ENCODE measurements around the gene SNAP29. TPM values are rescaled to one million over a fixed set of nuclear protein-coding genes. Genes with fewer than 3 reads are reported as not detected.

Gene SNAP29
- total RNA-seq, 1 donor from 2014 or later = 16.0 TPM

GRCh38 chr22:20881231-20881630 is 22.4 kb downstream of the SNAP29 start:
- TF ChIP-seq CTCF (conservative IDR thresholded peaks at IDR 0.05; ENCODE audit: low read depth, low read length) = no peak
- no peak overlapping the region for H3K4me3 ChIP-seq (ENCODE audit: low read depth, low read length)
- DNase-seq (ENCODE audit: low read depth) = no peak

GRCh38 chr22:20881869-20882815 is 23.3 kb downstream of the SNAP29 start:
- DNase-seq (ENCODE audit: low read depth) = no peak
- no peak overlapping the region for H3K4me3 ChIP-seq (ENCODE audit: low read depth, low read length)
- no peak for TF ChIP-seq CTCF (conservative IDR thresholded peaks at IDR 0.05; ENCODE audit: low read depth, low read length)

GRCh38 chr22:20882855-20883254 is 24.0 kb downstream of the SNAP29 start:
- DNase-seq (ENCODE audit: low read depth) = no peak
- H3K4me3 ChIP-seq (ENCODE audit: low read depth, low read length) = no peak overlapping the region
- TF ChIP-seq CTCF (conservative IDR thresholded peaks at IDR 0.05; ENCODE audit: low read depth, low read length) = no peak

GRCh38 chr22:20884454-20884853 is 25.6 kb downstream of the SNAP29 start:
- no peak for DNase-seq (ENCODE audit: low read depth)
- TF ChIP-seq CTCF (conservative IDR thresholded peaks at IDR 0.05; ENCODE audit: low read depth, low read length) = no peak
- no peak overlapping the region for H3K4me3 ChIP-seq (ENCODE audit: low read depth, low read length)

- no peak overlapping the region for H3K4me3 ChIP-seq (ENCODE audit: low read depth, low read length)
- TF ChIP-seq CTCF (conservative IDR thresholded peaks at IDR 0.05; ENCODE audit: low read depth, low read length) = no peak
- DNase-seq (ENCODE audit: low read depth) = no peak
Measured at GRCh38 chr22:20885017-20885556, 26.3 kb downstream of the SNAP29 start.

- H3K4me3 ChIP-seq (ENCODE audit: low read depth, low read length) = no peak overlapping the region
- peak; percentile 96 for TF ChIP-seq CTCF (conservative IDR thresholded peaks at IDR 0.05; ENCODE audit: low read depth, low read length)
- no peak for DNase-seq (ENCODE audit: low read depth)
Measured at GRCh38 chr22:20885557-20886323, 26.9 kb downstream of the SNAP29 start.
